ENCODE results near the gene BRIP1.
"Not testable (repeated sequence)": the region's sequence is repeated elsewhere in the genome, so short reads cannot be mapped to it uniquely, and the experiment has no call there.

BRIP1 gene

DNA sequence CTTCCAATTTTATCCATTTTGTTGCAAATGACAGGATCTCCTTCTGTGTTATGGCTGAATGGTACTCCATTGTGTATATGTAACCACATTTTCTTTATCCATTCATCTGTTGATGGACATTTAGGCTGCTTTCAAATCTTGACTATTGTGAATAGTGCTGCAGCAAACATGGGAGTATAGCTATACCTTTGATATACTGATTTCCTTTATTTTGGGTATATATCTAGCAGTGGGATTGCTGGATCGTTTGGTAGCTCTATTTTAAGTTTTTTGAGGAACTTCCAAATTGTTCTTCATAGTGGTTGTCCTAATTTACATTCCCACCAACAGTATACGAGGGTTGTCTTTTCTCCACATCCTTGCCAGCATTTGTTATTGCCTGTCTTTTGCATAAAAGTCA is 67.8 kb downstream of the BRIP1 start:
- no peak for DNase-seq

DNA sequence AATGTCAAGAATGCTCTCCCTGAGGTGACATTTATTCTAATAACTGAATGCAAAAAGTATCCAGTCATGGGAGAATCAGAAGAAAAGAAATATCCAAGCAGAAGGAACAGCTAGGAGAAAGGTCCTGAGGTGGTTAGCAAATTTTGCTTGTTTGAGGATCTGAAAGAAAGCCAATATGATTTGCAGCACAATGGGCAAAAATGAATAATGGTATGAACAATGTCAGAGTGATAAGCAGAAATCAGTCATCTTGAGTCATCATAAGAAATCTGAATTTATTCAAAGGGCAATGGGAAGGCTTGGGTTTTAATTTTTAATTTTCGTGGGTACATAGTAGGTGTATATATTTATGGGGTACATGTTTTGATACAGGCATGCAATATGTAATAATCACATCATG is 68.5 kb downstream of the BRIP1 start:
- no peak for DNase-seq

DNA sequence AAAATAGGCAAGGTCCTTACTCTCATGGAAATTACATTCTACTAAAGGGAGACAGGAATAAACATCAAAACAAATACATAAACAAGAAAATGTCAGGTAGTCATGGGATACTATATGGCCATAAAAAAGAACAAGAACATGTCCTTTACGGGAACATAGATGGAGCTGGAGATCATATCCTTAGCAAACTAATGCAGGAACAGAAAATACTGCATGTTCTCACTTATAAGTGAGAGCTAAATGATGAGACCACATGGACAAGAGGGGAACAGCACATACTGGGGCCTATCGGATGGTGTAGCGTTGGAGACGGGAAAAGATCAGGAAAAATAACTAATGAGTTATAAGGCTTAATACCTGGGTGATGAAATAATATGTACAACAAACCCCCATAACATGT is 69.1 kb downstream of the BRIP1 start:
- no peak for DNase-seq

DNA sequence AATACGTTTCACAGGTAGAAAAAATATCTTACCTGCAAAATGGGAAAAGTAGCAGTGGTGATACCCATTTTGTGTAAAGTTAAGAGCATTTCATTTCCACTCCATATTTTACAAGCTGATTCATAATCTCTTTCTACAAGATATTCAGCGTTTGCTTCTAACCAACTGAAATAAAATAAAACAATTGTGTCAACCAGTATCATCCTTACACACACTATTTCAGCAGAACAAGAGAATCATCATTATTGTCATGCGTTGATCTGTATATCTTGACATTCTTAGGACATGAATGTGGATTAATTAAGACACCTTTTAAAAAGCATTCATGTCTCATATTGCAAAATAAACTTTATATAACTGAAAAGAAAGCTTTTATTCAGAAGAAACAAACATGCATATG is 69.8 kb downstream of the BRIP1 start:
- no peak for DNase-seq

DNA sequence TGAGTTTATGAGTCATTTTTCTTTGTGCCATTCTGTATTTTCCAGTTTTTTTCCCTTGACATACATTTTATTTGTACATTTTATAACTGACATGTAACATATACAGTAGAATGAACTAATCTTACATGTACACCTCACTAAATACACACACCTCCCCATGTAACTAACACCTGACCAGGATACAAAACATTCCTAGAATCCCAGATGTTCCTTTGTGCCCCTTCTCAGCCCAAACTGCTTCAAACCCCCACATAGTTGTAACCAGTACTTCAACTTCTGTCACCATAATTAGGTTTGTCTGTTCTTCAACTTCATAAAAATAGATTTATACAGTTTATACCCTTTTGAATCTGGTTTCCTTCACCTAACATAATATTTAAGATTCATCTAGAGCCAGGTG is 73.5 kb downstream of the BRIP1 start:
- no peak for DNase-seq

DNA sequence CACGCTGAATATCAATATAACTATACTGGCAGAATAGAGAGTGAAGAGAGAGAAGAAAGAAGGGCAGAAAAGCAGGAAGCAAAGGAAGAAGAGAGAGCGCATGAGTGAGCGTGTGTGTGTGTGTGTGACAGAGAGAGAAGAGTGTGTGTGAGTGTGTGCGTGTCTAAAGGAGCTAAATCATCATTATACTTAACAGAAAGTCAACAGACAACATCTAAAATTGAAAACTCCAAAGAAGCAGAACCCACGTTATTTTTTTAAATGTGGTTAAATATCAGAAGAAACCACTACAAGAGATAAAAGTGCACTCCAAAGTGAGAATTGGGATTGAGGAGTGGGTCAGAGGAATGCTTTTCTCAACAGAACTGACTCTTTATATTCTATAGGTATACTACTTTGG is 77.2 kb downstream of the BRIP1 start:
- DNase-seq: no peak

DNA sequence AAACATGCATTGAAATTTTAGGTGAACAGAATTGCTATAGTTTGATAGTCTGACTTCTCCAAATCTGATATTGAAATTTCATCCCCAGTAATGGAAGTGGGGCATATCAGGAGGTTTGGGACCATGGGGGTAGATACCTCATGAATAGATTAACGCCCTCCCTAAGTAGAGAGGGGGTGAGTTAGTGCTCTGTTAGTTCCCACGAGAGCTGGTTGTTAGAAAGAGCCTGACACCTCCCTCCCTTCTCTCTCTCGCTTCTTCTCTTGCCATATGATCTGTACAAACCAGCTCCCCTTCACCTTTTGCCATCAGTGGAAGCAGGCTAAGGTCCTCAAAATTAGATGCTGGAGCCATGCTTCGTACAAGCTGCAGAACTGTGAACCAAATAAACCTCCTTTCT is 78.8 kb downstream of the BRIP1 start:
- no peak for DNase-seq

DNA sequence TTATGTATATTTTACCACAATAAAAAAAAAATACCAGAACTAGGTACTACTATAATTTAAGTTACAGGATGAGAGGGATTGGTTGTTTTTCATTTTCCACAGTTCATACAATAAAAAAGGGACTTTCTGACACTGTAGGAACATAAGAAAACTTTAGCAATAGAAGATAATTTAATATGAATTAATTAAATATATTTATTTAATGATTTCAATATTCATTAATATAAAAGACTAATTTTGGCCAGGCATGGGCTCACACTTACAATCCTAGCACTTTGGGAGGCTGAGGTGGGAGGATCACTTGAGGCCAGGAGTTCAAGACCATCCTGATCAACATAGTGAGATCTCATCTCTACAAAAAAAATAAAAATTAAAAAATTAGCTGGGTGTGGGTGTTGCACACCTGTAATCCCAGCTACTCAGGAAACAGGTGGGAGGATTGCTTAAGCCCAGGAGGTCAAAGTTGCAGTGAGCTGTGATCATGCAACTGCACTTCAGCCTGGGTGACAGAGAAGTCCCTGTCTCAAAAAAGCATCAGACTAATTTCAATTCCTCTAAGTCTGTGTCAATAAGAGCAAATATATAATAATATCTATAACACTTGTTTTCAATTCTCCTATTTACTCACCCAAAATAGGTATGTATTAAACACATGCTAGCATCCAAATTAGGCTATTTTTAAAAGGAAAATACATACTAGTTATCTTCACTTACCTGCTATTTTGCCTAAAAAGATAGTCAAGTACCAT is 79.6 kb downstream of the BRIP1 start:
- no peak for DNase-seq

DNA sequence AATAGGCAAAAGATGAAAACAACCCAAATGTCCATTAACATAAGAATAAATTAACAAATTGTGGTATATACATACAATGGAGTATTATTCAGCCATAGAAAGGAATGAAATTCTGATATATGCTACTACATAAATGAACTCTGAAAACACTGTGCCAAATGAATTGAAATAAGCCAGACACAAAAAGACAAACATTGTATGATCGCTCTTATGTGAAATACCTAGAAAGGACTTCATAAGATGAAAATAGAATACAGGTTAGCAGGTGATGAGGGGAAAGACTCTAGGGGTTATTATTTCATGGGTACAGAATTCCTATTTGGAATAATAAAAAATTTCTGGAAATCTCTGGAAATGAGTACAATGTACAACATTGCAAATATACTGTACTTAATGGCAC is 80.2 kb downstream of the BRIP1 start:
- DNase-seq: no peak

DNA sequence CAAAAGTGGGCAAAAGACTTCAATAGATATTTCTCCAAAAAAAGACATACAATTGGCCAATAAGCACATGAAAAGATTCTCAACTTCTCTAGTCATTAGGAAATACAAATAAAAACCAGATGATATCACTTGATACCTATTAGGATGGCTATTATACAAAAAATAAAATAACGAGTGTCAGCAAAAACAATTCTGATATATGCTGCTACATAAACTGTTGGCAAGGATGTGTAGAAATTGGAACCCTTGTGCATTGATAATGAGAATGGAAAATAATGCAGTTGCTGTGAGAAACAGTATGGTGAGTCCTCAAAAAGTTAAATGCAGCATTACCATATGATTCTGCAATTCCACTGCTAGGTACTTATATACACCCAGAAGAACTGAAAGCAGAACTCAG is 80.6 kb downstream of the BRIP1 start:
- DNase-seq: no peak

DNA sequence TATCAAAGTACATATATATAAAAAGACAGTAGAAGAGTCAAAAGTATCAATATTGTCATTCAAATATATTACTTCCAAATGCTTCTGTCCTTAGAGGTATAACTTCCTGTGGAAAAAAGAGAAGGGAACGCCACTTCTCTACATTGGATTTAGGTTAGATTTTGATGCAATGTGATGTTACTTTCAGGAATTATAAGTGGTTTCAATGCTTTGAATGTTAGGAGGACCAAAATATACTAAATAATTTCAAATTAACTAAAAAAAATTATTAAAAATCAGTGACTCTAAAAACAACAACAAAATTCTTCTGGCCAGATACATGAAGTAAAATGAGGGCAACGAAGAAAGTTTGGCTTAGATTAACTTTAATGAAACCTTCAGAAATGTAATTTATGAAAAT is 88.0 kb downstream of the BRIP1 start:
- DNase-seq: no peak

DNA sequence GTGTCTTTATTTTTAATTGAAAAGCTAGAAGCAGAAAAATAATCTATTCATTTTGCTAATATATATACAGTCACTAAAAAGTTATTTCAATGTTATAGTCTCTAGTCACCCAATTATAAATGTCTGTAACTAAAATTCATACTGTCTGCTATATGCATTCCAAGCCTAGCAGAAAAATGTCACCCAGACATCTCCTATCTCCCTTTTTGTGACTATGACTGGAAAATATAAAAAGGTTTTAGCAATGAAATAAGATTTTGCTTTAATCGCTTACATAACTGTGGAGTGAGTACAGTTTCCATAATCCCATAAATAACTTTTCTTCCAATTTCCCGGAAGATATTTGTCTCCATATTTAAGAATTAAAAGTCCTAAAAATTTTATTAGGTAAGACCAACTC is 88.6 kb downstream of the BRIP1 start:
- no peak for DNase-seq

DNA sequence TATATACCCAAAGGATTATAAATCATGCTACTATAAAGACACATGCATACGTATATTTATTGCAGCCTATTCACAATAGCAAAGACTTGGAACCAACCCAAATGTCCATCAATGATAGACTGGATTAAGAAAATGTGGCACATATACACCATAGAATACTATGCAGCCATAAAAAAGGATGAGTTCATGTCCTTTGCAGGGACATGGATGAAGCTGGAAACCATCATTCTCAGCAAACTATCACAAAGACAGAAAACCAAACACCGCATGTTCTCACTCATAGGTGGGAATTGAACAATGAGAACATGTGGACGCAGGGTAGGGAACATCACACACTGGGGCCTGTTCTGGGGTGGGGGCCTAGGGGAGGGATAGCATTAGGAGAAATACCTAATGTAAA is 89.2 kb downstream of the BRIP1 start:
- not testable (repeated sequence) for DNase-seq

DNA sequence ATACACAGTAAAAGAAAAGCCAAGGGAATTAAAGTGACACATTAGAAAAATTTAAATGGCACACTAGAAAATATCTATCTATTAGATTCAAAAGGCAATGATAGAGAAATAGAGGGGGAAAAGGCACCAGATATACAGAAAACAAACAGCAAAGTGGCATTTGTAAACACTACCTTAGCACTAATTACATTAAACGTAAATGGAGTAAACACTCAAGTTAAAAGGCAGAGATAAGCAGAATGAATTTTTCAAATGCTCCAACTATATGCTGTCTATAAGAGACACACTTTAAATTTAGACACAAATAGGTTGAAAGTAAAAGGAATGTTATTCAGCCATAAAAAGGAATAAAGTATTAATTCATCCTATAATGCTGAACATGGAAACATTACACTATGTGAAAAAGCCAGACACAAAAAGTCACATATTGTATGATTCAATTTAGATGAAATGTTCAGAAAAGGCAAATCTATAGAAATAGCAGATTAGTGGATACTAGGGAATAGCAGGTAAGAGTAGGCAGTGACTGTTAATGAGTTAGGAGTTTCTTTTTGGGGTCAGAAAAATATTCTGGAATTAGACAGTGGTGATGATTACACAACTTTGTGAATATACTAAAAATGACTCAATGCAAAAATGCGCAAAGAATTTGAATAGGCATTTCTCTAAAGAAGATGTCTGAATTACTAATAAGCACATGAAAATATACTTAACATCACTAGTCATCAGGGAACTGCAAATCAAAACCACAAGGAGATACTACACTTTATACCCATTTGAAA is 92.4 kb downstream of the BRIP1 start:
- DNase-seq: no peak

DNA sequence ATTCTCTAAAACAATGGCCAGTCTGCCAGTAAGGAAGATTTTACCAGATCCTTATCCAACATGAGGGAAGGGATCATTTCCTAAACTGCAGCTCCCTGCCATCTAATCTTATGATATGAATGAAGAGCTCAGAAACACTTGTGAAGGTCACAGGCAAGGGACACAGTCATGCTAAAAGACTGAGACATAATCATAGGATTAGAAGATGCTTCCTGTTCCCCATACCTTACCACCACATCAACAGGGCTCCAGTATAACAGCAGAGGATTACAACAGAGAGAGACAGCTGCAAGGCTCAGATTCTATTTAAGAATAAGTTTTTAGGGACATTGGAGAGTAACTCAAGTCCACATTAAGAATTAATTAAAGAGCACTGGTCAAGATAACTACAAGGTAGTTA is 93.3 kb downstream of the BRIP1 start:
- no peak for DNase-seq

DNA sequence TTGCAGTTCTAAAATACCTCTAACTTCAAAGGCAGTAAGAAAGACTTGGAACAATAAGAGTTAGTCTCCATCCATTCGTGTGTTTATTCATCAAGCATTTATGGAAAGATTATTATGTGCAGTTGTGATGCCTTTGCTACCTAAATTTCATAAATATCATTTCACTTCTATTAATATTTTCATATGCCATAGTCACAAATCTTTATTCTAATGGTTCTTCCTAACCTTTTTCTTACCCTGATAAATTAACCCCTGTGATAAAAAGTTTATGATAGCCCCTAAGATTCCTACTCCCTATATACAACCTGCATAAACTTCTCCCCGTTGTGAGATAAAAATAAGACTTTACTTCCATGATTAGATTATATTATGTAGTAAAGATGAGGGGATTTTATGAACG is 94.9 kb downstream of the BRIP1 start:
- DNase-seq: no peak

DNA sequence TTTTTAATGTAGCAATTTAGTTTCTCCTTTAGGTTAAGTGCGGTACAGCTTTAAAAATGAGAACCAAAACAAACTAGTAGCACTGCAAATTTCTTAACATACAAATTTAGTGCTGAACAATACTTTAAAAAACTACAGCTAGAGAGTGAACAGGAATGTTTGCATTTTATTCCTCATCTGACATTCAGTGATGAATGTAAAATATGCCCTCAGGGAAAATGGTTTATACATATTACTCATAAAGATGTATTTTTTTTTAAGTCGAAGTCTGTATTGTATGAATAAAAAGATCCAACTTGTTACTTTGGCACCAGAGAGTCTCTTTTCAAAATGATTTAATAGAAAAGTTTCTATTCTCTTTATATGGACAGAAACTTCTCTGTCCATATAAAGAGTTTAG is 96.8 kb downstream of the BRIP1 start:
- no peak for DNase-seq

DNA sequence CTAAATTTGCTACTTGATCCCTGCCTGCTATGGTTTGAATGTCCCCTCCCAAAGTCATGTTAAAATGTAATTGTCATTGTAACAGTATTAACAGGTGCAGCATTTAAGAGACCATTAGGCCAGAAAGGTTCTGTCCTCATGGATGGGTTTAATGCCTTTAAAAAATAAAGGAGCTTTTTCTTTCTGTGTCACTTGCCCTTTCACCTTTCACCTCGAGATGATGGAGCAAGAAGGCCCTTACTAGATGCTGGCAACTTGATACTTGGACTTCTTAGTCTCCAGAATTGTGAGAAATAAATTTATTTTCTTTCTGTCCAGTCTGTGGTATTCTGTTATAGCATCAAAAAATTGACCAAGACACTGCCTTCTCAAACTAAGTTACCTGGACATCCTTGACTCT is 98.5 kb downstream of the BRIP1 start:
- no peak for DNase-seq

DNA sequence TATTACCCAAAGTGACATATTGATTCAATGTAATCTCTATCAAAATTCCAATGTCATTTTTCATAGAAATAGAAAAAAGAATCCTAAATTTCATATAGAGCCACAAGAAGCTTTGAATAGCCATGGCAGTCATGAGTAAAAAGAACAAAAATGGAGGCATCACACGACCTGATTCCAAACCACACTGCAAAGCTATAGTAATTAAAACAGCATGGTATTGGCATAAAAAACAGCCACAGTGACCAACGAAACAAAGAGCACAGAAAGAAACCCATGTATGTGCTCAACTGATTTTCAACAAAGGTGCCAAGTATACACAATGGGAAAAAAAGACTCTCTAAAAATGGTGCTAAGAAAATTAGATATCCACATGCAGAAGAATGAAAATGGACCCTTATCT is 101.5 kb downstream of the BRIP1 start:
- DNase-seq: no peak

DNA sequence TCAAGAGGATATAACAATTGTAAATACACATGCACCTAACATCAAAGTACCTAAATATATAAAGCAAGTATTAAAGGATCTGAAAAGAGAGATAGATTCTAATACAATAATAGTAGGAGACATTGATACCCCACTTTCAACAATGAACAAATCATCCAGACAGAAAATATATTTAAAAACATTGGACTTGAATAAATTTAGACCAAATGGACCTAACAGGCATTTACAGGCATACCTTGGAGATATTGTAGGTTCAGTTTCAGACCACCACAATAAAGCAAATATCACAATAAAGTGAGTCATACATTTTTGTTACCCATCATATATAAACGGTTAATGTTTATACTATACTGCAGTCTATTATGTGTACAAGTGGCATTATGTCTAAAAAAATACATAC is 104.0 kb downstream of the BRIP1 start:
- no peak for DNase-seq

DNA sequence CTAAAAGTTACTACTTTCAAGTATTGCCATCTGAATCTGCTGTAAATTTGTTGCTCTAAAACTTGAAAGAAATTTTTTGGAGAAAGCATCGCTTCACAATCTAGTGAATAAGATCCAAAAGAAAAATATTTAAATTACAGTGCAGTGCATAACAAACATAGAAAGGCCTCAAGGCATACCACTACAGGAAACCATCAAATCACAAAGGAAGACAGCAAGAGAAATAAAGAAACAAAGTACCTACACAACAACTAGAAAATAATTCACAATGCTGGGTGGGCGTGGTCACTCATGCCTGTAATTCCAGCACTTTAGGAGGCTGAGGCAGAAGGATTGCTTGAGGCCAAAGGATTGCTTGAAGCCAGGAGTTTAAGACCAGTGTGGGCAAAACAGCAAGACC is 104.9 kb downstream of the BRIP1 start:
- no peak for DNase-seq

DNA sequence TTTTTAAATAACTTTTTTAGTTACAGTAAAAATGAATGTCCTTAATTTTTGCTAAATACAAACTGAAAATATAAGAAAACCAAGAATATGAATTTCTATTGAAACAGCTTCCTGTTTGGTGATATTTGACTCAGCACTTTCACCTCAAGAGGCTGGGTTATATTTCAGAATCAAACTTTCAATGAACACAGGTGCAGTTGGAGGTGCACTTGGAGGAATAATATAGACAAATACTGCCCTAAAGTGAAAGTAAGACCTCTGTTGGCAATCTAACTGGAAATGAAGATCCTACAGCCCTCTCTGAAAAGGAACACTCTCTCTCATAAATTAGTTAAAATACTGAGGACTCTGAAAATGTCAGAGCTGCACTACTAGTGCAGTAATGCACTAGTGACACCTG is 106.2 kb downstream of the BRIP1 start:
- DNase-seq: no peak

DNA sequence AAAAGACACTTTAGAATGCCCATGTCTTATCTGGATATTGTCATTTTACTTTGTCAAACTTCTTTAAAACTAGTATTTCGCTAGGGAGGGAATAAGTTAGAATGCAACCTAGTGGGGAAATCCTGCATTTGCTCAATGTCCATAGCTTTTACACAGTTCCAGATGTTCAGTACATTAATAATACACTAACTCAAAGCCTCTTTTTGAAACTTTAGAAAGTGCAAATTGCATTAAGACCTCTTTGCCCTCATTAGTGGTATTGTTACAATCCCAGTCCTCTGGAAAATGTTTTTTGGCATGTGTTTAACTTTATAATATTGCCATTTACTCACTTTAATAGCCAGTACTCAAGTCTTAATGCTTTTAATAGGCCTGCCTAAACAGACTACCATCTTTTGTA is 106.8 kb downstream of the BRIP1 start:
- no peak for DNase-seq

DNA sequence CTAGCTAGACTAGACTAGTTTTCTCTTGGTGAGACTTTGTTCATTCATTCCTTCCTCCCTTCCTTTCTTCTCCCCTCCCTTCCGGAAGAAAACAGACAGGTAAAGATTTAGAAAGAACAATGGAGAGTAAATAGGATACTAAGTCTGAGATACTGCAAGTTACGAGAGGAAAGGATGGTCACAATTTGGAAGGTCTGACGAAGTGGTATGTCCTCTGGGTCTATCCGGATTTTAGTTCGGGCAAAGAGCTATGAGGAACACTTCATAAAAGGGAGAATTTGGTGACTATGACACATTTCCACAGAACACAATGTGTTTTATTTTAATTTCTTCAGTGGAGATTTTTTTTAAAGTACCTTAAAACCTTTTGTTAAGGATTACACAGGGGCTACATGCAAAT is 107.7 kb downstream of the BRIP1 start:
- no peak for DNase-seq

DNA sequence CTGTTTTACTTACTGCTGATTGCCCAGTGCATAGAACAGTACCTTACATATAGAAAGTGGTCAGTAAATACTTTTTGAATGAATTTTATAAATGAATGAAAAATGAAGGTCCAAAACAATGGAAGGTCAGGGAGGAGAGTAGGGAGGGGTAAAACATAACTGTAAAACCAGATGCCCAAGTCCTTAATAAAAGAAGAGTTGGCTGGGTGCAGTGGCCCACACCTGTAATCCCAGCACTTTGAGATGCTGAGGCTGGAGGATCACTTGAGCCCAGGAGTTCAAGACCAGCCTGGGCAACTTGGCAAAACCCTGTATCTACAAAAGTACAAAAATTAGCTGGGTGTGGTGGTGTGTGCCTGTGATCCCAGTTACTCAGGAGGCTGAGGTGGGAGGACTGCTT is 108.2 kb downstream of the BRIP1 start:
- DNase-seq: no peak
